Measurements from ENCODE around the gene SCP2.

Gene SCP2

GRCh38 chr1:53085405-53085804 is 158.3 kb downstream of the SCP2 start:
- no peak for DNase-seq
- no peak overlapping the region for H3K27ac ChIP-seq (ENCODE audit: low read length)
- no peak overlapping the region for H3K4me2 ChIP-seq (ENCODE audit: insufficient read depth, low read length)
- ATAC-seq (ENCODE audit: insufficient read depth, low read depth) = no peak
- peaks cover 5% of the 10 kb centered on the region; the same call in 1 of the 2 replicates for H4K20me1 ChIP-seq (ENCODE audit: insufficient read depth, low read length)
- H3K9me3 ChIP-seq (ENCODE audit: insufficient read depth, low read length, severe bottlenecking) = no peaks in the 10 kb centered on the region
- no peak overlapping the region for H3K9ac ChIP-seq (ENCODE audit: low read depth, low read length)
- TF ChIP-seq CTCF (IDR thresholded peaks at IDR 0.05; ENCODE audit: borderline replicate concordance, extremely low read depth, low read length, poor library complexity, severe bottlenecking) = no peak
- no peak for TF ChIP-seq EZH2 (IDR thresholded peaks at IDR 0.05; ENCODE audit: borderline replicate concordance, low read depth, low read length, severe bottlenecking)
- H2AFZ ChIP-seq (ENCODE audit: low read depth, low read length) = no peak overlapping the region
- H3K4me3 ChIP-seq (ENCODE audit: low read depth in 1 of 2, low read length in 2 of 2) = no peak overlapping the region
- no peaks in the 10 kb centered on the region for H3K36me3 ChIP-seq (ENCODE audit: insufficient read depth, low read length)
- no peaks in the 10 kb centered on the region for H3K4me1 ChIP-seq (ENCODE audit: insufficient read depth, low read length)
- no peaks in the 10 kb centered on the region for H3K79me2 ChIP-seq (ENCODE audit: insufficient read depth, low read length)
- no peaks in the 10 kb centered on the region for H3K27me3 ChIP-seq (ENCODE audit: insufficient read depth, low read length, poor library complexity)

GRCh38 chr1:53086491-53087070 is 159.5 kb downstream of the SCP2 start:
- no peaks in the 10 kb centered on the region for H3K79me2 ChIP-seq (ENCODE audit: insufficient read depth, low read length)
- DNase-seq (no peak), ATAC-seq (ENCODE audit: insufficient read depth, low read depth) (no peak)
- peaks cover 5% of the 10 kb centered on the region; the same call in 1 of the 2 replicates for H4K20me1 ChIP-seq (ENCODE audit: insufficient read depth, low read length)
- no peak overlapping the region for H3K4me3 ChIP-seq (ENCODE audit: low read depth in 1 of 2, low read length in 2 of 2)
- H3K27ac ChIP-seq (ENCODE audit: low read length) = no peak overlapping the region
- no peak overlapping the region for H3K4me2 ChIP-seq (ENCODE audit: insufficient read depth, low read length)
- H2AFZ ChIP-seq (ENCODE audit: low read depth, low read length) = no peak overlapping the region; the same call in 1 of the 2 replicates
- no peaks in the 10 kb centered on the region for H3K36me3 ChIP-seq (ENCODE audit: insufficient read depth, low read length)
- H3K27me3 ChIP-seq (ENCODE audit: insufficient read depth, low read length, poor library complexity) = no peaks in the 10 kb centered on the region
- H3K9me3 ChIP-seq (ENCODE audit: insufficient read depth, low read length, severe bottlenecking) = no peaks in the 10 kb centered on the region
- H3K9ac ChIP-seq (ENCODE audit: low read depth, low read length) = no peak overlapping the region
- H3K4me1 ChIP-seq (ENCODE audit: insufficient read depth, low read length) = no peaks in the 10 kb centered on the region
- TF ChIP-seq EZH2 (IDR thresholded peaks at IDR 0.05; ENCODE audit: borderline replicate concordance, low read depth, low read length, severe bottlenecking) (no peak), CTCF (IDR thresholded peaks at IDR 0.05; ENCODE audit: borderline replicate concordance, extremely low read depth, low read length, poor library complexity, severe bottlenecking) (no peak)

DNA sequence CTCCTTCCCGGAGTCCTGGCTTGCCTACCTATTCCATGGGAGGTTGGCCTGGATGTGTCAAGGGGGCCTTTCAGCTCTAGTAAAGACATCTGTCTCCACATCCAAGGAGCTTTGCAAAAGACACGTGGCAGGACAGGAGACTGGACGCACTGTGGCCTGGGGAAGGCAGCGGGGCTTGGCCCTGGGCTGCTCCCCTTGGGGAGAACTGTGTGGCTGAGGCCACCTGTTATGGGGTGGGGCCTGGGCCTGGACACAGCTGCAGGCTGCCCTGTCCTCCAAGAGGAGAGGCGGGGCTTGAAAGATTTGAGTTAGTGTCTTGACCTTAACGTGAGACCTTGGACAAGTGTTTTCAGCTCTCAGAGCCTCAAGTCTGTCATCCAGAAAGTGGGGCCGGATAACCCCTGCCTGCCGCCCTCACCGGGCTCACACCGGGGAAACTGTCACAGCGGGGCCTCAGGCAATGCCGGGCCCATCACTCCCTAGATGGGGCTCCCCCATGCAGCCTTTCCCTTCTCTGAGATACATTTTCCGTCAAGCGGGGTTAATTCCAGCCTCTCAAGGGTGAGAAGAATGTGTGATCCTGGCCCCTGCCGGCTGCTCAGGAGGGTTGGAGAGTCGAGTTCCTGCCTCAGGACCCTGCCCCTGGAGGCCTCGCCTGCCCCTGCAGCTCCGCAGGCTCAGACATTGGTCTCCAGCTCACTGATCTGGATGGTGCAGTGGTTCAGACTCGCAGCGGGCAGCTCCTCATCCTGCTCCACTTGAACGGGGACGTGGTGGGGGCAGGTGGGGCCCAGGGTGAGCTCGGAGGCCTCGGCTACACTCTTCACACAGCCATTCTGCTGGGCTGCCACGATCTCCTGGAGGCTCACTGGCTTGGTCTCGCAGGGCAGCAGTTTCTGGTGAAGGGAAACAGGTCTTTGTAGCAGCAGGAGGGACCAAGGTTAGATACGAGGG is 160.5 kb downstream of the SCP2 start:
- no peak for TF ChIP-seq EZH2 (IDR thresholded peaks at IDR 0.05; ENCODE audit: borderline replicate concordance, low read depth, low read length, severe bottlenecking)
- Histone ChIP-seq H3K9ac (ENCODE audit: low read depth, low read length) (no peak overlapping the region), H2AFZ (ENCODE audit: low read depth, low read length) (no peak overlapping the region), H3K27ac (ENCODE audit: low read length) (no peak overlapping the region), H4K20me1 (ENCODE audit: insufficient read depth, low read length) (peaks cover 5% of the 10 kb centered on the region; the same call in 1 of the 2 replicates), H3K4me3 (ENCODE audit: low read depth in 1 of 2, low read length in 2 of 2) (no peak overlapping the region), H3K79me2 (ENCODE audit: insufficient read depth, low read length) (no peaks in the 10 kb centered on the region), H3K9me3 (ENCODE audit: insufficient read depth, low read length, severe bottlenecking) (no peaks in the 10 kb centered on the region), H3K27me3 (ENCODE audit: insufficient read depth, low read length, poor library complexity) (no peaks in the 10 kb centered on the region), H3K4me2 (ENCODE audit: insufficient read depth, low read length) (no peak overlapping the region), H3K36me3 (ENCODE audit: insufficient read depth, low read length) (no peaks in the 10 kb centered on the region), H3K4me1 (ENCODE audit: insufficient read depth, low read length) (no peaks in the 10 kb centered on the region)
- DNase-seq = no peak
- no peak for ATAC-seq (ENCODE audit: insufficient read depth, low read depth)

Data from DND-41 (cell line).